ENCODE results near the gene RAB3C.

Gene RAB3C

GRCh38 chr5:58827463-58827862, 244.6 kb downstream of the RAB3C start:
- DNase-seq (ENCODE audit: low spot score), result no peak

GRCh38 chr5:58828258-58828657, 245.4 kb downstream of the RAB3C start:
- no peak for DNase-seq (ENCODE audit: low spot score)

- no peak for DNase-seq (ENCODE audit: low spot score)
Measured at GRCh38 chr5:58834242-58835225, 251.7 kb downstream of the RAB3C start.

- no peak for DNase-seq (ENCODE audit: low spot score)
Measured at GRCh38 chr5:58836351-58836750, 253.5 kb downstream of the RAB3C start.

- no peak for DNase-seq (ENCODE audit: low spot score)
Measured at GRCh38 chr5:58838729-58839128, 255.9 kb downstream of the RAB3C start.

GRCh38 chr5:58842852-58843251, 260.0 kb downstream of the RAB3C start:
- DNase-seq (ENCODE audit: low spot score), result no peak

GRCh38 chr5:58844395-58844794, 261.5 kb downstream of the RAB3C start:
- DNase-seq (ENCODE audit: low spot score), result no peak

GRCh38 chr5:58847041-58847440, 264.2 kb downstream of the RAB3C start:
- DNase-seq (ENCODE audit: low spot score), result no peak

- no peak for DNase-seq (ENCODE audit: low spot score)
Measured at GRCh38 chr5:58849223-58849622, 266.3 kb downstream of the RAB3C start.

GRCh38 chr5:58849921-58850667, 267.2 kb downstream of the RAB3C start:
- DNase-seq (ENCODE audit: low spot score), result peak; percentile 4

GRCh38 chr5:58851153-58851552, 268.3 kb downstream of the RAB3C start:
- no peak for DNase-seq (ENCODE audit: low spot score)

- DNase-seq (ENCODE audit: low spot score), result no peak
Measured at GRCh38 chr5:58851571-58851970, 268.7 kb downstream of the RAB3C start.

GRCh38 chr5:58852566-58852965, 269.7 kb downstream of the RAB3C start:
- DNase-seq (ENCODE audit: low spot score), result no peak

- no peak for DNase-seq (ENCODE audit: low spot score)
Measured at GRCh38 chr5:58854441-58854840, 271.6 kb downstream of the RAB3C start.

GRCh38 chr5:58855851-58856739, 273.2 kb downstream of the RAB3C start:
- no peak for DNase-seq (ENCODE audit: low spot score)

- DNase-seq (ENCODE audit: low spot score), result no peak
Measured at GRCh38 chr5:58857609-58858008, 274.7 kb downstream of the RAB3C start.

GRCh38 chr5:58860680-58861079, 277.8 kb downstream of the RAB3C start:
- DNase-seq (ENCODE audit: low spot score), result no peak

GRCh38 chr5:58868931-58869330, 286.1 kb downstream of the RAB3C start:
- no peak for DNase-seq (ENCODE audit: low spot score)

- peak; percentile 39 for DNase-seq (ENCODE audit: low spot score)
Measured at GRCh38 chr5:58871648-58872242, 288.9 kb downstream of the RAB3C start.

- no peak for DNase-seq (ENCODE audit: low spot score)
Measured at GRCh38 chr5:58872670-58873273, 289.9 kb downstream of the RAB3C start.

- DNase-seq (ENCODE audit: low spot score), result no peak
Measured at GRCh38 chr5:58875599-58875998, 292.7 kb downstream of the RAB3C start.
